ENCODE data around the gene LIX1. TPM values are rescaled to one million over a fixed set of nuclear protein-coding genes. Genes with fewer than 3 reads are reported as not detected.

Gene LIX1
- total and polyA plus RNA-seq, 7 donors = 0.54 to 3.6 (median 1.7) TPM; not detected in 2

- intact Hi-C loops (cut with DNase I) = no loop called here
- no peak overlapping the region for H3K27ac ChIP-seq
- no peak for DNase-seq
- H3K27me3 ChIP-seq = no peaks in the 10 kb centered on the region
- H3K9me3 ChIP-seq = no peaks in the 10 kb centered on the region
- H3K4me3 ChIP-seq = no peak overlapping the region
- WGBS, 2 donors = 89 to 95% methylated on average over 2 of the region's 2 CpGs
- TF ChIP-seq POLR2A (IDR thresholded peaks at IDR 0.05) = no peak
- no peaks in the 10 kb centered on the region for H3K4me1 ChIP-seq
- H3K36me3 ChIP-seq = no peaks in the 10 kb centered on the region
Measured at GRCh38 chr5:97119007-97119390, 23.4 kb downstream of the LIX1 start.

- WGBS, 2 donors = 71 to 76% methylated on average over 2 of the region's 2 CpGs
- TF ChIP-seq EP300 (IDR thresholded peaks at IDR 0.05) = no peak
- no peak for TF ChIP-seq POLR2A (IDR thresholded peaks at IDR 0.05)
- TF ChIP-seq POLR2AphosphoS5 (IDR thresholded peaks at IDR 0.05) = no peak
- TF ChIP-seq CTCF (IDR thresholded peaks at IDR 0.05) = no peak
- Histone ChIP-seq H3K4me1 (no peaks in the 10 kb centered on the region), H3K27ac (no peak overlapping the region), H3K27me3 (no peaks in the 10 kb centered on the region), H3K9me3 (no peaks in the 10 kb centered on the region), H3K4me3 (no peak overlapping the region), H3K36me3 (no peaks in the 10 kb centered on the region)
- intact Hi-C loops (cut with DNase I) = no loop called here
- DNase-seq = no peak
Measured at GRCh38 chr5:97118261-97119006, 24.0 kb downstream of the LIX1 start.

- Histone ChIP-seq H3K27ac (no peak overlapping the region), H3K9me3 (no peaks in the 10 kb centered on the region), H3K36me3 (no peaks in the 10 kb centered on the region), H3K27me3 (no peaks in the 10 kb centered on the region), H3K4me1 (no peaks in the 10 kb centered on the region), H3K4me3 (no peak overlapping the region)
- no peak for DNase-seq
- 90 to 91% methylated on average over 9 of the region's 9 CpGs for WGBS, 2 donors
- intact Hi-C loops (cut with DNase I) = no loop called here
- TF ChIP-seq EP300 (IDR thresholded peaks at IDR 0.05) (no peak), POLR2AphosphoS5 (IDR thresholded peaks at IDR 0.05) (no peak), CTCF (IDR thresholded peaks at IDR 0.05) (no peak), POLR2A (IDR thresholded peaks at IDR 0.05) (no peak)
Measured at GRCh38 chr5:97115932-97116331, 26.5 kb downstream of the LIX1 start.

GRCh38 chr5:97112230-97112629 is 30.2 kb downstream of the LIX1 start:
- Histone ChIP-seq H3K4me3 (no peak overlapping the region), H3K4me1 (no peaks in the 10 kb centered on the region), H3K27me3 (no peaks in the 10 kb centered on the region), H3K27ac (no peak overlapping the region), H3K36me3 (no peaks in the 10 kb centered on the region), H3K9me3 (no peaks in the 10 kb centered on the region)
- intact Hi-C loops (cut with DNase I) = no loop called here
- DNase-seq = no peak
- 23 to 64% methylated on average over 6 of the region's 6 CpGs for WGBS, 2 donors
- TF ChIP-seq CTCF (IDR thresholded peaks at IDR 0.05) (no peak), POLR2AphosphoS5 (IDR thresholded peaks at IDR 0.05) (no peak), EP300 (IDR thresholded peaks at IDR 0.05) (no peak), POLR2A (IDR thresholded peaks at IDR 0.05) (no peak)

GRCh38 chr5:97111616-97112015 is 30.8 kb downstream of the LIX1 start:
- DNase-seq = no peak
- H3K4me3 ChIP-seq = no peak overlapping the region
- H3K9me3 ChIP-seq = no peaks in the 10 kb centered on the region
- intact Hi-C loops (cut with DNase I) = no loop called here
- no peaks in the 10 kb centered on the region for H3K36me3 ChIP-seq
- H3K27me3 ChIP-seq = no peaks in the 10 kb centered on the region
- no peaks in the 10 kb centered on the region for H3K4me1 ChIP-seq
- H3K27ac ChIP-seq = no peak overlapping the region
- 12 to 31% methylated on average over 4 of the region's 4 CpGs for WGBS, 2 donors
- TF ChIP-seq POLR2AphosphoS5 (IDR thresholded peaks at IDR 0.05) (no peak), POLR2A (IDR thresholded peaks at IDR 0.05) (no peak), CTCF (IDR thresholded peaks at IDR 0.05) (no peak), EP300 (IDR thresholded peaks at IDR 0.05) (no peak)
